ENCODE data around the gene SHISA9.
"Not testable (repeated sequence)": the region's sequence is repeated elsewhere in the genome, so short reads cannot be mapped to it uniquely, and the experiment has no call there.

SHISA9 gene

DNA sequence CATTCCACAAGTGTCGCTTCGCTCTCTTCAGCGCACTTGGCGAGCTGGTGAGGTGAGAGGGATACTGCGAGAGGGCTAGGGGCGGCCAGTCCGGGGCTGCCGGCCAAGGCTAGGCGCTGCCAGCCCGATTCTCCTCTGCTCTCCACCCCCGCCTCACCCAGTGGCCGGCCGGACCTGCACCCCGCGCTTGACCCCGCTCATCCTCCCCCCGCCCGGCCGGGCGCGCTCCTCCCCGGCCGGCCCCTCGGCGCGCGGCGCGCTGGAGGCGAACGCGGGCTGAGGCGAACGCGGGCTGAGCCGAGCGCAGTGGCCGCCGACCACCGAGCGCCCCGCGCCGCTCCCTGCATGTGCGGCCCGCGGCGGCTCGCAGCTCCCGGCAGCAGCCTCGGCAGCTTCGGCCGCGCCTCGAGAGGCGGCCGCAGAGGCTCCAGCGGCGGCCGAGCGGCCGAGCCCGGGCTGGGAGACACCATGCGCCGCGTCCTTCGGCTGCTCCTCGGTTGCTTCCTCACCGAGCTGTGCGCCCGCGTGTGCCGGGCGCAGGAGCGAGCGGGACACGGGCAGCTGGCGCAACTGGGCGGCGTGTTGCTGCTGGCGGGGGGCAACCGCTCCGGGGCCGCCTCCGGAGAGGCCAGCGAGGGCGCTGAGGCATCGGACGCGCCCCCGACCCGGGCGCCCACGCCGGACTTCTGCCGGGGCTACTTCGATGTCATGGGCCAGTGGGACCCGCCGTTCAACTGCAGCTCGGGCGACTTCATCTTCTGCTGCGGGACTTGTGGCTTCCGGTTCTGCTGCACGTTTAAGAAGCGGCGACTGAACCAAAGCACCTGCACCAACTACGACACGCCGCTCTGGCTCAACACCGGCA is at the start of gene SHISA9:
SHISA9 (plus strand) TSS at position 2 of the 865 bp plus-strand sequence.
- DNase-seq, result no peak

DNA sequence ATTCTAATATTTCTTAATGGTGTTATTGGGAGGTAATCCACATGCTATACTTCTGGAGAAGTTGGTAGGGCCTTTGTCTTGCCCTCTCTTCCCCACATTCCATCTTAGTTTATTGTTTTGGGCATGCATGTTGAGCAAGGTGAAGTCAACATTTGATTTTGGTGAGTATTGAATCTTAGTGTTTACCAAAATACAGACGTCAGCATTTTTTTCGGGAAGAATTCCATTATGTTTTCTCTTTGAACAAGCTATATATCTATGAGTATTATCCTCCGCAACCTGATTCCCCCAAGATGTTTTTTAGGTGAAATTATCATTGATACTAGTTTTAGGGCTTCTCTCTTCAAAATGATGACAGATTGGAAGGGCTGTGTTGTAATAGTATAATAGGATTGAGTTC is 47.4 kb upstream of the SHISA9 start:
- no peak for DNase-seq

DNA sequence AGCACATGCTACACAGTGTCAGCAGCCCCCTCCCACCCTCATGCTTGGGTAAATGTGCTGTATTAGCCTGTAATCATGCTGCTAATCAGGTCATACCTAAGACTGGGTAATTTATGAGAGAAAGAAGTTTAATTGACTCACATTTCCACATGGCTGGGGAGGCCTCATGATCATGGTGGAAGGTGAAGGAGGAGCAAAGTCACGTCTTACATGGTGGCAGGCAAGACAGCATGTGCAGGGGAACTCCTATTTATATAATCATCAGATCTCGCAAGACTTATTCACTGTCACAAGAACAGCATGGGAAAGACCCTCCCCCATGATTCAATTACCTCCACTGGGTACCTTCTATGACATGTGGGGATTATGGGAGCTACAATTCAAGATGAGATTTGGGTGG is 44.0 kb upstream of the SHISA9 start:
- not testable (repeated sequence) for DNase-seq

DNA sequence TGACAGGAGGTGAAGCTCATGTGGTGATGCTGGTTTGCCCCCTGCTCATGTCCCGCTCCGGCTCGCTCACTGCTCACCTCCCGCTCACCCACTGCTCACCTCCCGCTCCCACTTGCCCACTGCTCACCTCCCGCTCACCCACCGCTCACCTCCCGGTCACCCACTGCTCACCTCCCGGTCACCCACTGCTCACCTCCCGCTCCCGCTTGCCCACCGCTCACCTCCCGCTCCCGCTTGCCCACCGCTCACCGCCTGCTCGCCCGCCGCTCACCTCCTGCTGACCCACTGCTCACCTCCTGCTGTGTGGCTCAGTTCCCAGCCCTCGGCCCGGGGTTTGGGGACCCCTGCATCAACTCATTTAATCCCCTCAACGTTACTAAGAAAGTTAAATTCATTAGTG is 39.1 kb upstream of the SHISA9 start:
- DNase-seq, result no peak

DNA sequence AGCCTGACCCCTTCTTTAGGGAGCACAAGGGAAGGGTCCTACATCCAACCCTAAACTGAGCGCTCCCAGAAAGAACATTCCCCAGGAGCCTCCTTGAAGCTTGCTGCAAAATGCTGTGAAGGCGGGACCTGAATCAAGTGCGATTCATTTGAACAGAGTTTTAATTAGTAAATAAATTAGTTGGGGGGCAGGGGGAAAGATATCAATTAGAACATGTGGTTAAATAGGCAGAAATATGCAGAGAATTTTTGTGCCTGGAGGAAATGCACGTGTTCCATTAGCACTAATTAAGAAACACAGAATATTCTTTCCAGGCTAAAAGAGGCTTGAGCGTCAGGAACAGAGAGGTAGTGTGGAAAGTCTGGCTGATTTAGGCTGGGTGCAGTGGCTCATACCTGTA is 38.5 kb upstream of the SHISA9 start:
- no peak for DNase-seq

DNA sequence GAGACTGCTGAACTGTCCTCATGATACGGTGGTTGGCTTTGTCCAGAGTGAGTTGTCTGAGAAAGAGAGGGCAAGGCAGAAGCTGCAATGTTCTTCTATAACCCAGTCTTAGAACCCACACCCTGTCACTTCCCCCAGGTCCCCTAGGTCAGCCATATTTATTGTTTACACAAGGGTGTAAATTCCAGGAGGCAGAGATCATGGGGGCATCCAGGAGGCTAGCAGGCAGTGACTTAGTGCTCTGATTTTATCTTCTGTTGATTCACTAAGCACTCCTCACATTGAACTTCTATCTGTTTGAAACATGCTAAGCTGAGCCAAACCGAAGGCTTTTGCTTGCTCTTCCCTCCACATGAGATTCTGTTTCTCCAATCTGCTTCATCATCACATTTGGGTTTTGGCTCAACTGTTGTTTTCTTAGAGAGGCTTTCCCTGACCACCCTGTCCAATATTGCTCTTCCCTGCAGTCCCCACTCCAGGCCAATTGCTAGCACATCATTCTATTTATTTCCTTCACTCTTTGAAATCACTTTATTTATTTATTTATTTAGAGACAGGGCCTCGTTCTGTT is 34.3 kb upstream of the SHISA9 start:
- no peak for DNase-seq

DNA sequence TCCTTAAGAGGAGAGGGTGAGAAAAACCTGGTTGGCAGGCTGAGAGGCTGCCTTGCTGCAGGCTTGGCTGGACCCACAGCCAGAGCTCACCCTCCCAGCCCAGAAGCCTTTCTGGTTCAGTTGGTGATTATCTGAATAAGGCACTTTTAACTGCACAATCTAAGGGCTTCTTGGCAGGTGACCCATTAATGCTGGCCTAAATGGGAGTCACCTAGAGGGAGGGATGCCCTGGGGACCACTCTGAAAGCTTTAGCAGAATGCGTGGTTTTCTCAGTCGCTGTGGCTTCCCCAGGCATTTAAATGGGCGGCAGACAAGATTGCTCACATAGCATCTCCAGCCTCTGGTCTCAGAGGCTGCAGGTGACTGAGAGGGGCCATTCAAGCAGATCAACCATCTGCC is 33.2 kb upstream of the SHISA9 start:
- DNase-seq, result no peak

DNA sequence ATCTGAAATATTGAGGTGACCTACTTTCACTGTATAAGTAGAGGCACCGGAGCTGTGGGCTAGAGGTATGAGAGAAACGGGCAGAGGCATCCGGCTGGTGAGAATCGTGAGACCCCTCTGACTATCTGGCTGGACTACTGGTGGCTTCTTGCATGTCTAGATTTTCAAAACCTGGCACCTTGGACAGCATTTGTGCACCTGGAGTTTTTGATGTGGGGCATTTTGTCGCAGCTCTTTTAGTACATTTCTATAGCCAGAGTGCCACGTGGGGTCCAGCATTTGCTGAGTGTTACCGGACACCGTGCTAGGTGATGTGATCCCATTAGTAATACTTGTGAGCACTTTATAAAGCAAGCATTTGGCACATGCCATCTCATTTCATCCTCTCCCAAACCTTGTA is 32.6 kb upstream of the SHISA9 start:
- no peak for DNase-seq

DNA sequence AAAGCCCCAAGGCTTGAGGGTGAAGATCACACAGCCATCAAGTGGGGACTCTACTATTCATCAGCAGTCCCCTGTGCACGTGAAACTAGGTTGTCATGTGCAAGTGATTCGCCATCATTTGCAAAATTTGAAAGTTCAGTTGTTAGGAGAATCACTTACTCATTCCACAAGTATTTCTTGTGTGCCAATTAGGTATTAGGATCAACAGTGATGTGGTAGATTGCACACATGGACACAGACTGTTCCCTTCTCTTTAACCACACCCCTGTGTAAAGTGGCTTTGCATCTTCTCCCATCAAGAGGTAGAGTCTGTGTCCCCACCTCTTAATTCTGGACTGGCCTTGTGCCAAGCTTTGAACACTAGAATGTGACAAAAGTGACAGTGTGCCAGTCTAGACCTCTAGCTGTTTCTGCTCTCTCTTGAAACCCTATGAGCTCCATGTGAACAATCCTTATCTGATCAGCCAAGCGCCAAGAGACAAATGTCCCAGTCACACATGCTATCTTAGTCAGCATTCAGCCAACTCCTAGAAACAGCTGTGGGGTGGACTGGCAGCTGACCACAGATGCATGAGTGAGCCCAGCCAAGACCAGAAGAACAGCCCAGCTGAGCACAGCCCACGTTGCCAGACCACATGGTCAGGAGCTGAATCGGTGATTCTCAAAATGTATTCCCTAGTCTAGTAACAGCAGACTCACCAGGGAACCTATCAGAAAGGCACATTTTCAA is 31.5 kb upstream of the SHISA9 start:
- no peak for DNase-seq

DNA sequence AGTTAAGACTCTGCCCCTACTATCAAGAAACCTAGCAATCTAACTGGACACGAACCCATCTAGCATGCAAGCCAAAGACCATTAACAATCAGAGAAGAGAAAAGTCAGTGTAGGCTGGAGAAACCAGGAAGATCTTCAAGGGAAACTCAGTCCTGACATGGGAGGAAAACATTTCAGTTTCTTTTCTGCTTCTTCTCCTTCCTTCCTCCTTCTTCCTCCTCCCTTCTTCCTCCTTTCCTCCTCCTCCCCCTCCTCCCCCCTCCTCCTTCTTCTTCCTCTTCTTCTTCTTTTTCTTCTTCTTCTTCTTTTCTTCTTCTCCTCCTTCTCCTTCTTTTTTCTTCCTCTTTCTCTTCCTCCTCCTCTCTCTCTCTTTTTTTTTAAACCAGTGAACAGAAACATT is 29.6 kb upstream of the SHISA9 start:
- no peak for DNase-seq

DNA sequence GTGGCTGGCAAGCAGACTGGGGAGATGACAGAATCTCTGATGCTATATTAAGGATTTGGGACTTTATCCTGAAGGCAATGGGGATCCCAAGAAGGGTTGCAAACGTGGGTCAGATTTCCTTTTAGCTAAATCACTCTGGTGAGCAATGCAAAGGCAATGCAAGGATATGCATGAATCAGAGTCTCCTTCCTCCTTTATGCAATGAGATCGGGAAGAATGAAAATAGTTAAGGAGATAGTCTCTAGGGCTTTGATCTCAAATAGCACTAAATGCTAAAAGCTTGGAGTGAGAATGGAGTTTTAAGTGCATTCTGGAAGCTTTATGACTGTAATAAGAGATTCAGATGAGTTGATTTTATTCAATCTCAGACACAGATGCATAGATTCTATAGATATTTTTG is 27.2 kb upstream of the SHISA9 start:
- no peak for DNase-seq

DNA sequence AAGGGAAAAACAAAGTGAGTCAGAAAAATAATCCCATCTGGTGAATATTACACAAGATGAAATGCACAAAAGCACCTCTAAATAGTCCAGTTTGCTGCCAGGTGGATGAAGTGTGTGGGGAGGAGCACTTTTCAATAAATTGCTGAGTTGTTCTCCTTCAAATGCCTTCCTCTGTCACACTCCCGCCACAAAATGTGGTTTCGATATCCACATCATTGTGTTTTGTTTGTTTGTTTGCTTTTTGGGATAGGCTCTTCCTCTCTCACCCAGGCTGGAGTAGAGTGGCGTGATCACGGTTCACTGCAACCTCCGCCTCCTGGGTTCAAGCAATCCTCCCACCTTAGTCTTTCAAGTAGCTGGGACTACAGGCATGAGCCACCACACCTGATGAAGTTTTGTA is 24.6 kb upstream of the SHISA9 start:
- no peak for DNase-seq

DNA sequence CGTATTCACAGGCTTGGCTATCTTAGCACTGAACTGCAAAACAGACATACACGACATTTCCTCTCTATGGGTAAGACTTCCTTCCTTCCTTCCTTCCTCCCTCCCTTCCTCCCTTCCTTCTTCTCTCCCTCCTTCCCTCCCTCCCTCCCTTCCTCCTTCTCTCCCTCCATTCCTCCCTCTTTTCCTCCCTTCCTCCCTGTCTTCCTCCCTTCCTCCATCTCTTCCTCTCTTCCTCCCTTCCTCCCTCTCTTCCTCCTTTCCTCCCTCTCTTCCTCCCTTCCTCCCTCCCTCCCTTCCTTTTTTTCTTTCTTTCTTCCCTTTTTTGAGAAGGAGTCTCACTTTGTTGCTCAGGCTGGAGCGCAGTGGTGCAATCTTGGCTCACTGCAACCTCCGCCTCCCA is 22.4 kb upstream of the SHISA9 start:
- no peak for DNase-seq

DNA sequence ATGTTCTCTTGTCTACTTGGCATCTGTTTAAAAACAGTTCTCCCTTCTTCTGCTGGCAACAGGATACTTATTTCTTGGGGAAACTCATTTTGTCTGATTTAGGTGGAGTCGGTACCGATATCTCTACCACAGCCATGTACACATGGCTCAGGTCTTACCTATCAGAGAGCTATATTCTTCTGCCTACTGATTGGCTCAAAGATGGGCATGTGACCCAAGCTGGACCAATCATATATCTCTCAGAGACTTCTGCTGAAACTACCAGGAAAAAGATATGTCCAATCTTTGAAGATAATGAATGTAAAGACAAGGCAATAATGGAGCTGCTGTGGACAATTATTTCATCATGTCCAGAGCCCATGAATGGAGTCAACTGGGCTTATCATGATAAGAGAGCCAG is 21.6 kb upstream of the SHISA9 start:
- DNase-seq, result no peak

DNA sequence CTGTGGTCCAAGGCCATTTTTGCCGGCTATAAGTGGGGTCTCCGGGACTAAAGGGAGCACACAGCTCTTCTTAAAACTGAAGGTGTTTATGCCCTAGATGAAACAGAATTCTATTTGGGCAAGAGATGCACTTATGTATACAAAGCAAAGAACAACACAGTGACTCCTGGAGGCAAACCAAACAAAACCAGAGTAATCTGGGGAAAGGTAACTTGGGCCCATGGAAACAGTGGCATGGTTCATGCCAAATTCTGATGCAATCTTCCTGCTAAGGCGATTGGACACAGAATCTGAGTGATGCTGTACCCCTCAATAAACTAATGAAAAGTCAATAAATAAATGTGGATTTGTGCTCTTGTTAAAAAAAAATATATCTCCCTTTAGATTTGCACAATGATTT is 20.2 kb upstream of the SHISA9 start:
- DNase-seq, result no peak

DNA sequence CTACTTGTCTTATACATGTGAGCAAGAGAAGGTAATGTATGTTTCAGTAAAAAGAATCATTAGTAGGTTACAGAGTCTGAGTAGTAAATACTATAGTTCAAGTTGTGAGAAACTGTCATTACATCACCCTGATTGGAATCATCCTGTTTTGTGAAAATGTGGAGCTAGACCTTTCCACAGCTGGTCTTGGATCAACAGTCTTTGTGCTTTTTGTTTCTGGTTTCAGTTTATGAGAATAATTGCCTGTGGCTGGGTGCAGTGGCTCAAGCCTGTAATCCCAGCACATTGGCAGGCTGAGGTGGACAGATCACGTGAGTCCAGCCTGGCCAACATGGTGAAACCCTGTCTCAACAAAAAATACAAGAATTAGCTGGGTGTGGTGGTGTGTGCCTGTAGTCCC is 19.7 kb upstream of the SHISA9 start:
- no peak for DNase-seq

DNA sequence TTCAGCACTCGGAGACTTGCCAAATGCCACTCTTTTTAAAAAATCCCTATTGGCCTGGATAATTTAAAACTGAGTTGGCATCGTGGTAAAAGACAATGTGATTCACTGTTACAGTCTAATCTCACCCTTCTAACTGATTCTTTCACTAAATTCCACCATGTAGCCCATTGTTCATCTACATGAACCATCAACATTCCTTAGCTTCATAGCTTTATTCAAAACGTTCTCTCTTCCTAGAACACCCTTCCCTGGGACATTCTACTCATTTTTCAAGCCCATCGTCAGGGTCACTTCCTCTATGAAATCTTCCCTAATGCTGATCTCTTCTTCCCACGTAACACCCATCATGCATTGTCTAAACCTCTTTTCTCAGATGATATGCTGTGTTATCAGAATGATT is 15.7 kb upstream of the SHISA9 start:
- DNase-seq, result no peak

DNA sequence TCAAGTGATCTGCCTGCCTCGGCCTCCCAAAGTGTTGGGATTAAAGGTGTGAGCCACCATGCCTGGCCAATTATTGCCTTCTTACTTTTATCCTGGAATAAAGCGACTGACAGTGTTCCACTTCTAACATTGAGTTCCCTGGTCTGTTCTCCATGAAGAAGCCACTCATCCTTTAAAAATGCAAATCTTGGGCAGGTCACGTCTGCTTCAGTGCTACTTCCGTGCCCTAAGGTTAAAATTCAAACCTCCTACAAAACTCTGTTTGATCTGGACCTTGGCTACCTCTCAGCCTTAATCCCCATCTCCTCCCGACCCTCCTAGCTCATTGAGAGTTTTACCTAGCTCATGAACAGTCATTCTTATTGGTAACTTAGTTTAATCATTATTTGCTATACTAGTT is 9.6 kb upstream of the SHISA9 start:
- no peak for DNase-seq

DNA sequence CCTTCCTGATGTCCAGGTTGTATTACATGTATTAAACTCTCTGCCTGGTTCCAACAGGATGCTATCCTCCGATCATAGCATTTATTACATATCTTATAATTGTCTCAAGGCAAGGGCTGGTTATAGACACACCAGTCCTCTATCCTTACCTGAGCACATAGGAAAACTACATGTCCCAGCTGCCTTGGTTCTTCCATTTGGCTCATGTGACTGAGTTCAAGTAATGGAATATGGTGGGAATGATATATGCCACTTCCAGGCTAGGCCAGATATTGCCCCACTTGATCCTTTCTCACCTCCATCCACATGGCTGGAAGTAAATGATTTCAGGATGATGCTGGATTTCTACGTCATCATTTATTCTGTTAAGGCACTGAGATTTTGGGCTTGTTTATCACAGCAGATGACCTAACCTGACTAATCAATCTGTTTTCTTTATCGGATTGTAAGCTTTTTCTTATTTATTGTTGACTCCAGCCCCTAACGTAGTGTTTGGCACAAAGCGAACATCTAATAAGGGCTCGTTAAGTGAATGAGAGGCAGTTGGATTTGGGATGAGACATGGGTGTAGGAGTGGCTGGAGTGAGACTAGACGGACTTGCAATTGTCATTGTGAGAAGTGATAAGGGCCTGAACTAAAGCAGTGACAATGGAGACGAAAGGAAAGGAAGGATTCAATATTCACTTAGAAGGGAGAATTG is 8.2 kb upstream of the SHISA9 start:
- no peak for DNase-seq

DNA sequence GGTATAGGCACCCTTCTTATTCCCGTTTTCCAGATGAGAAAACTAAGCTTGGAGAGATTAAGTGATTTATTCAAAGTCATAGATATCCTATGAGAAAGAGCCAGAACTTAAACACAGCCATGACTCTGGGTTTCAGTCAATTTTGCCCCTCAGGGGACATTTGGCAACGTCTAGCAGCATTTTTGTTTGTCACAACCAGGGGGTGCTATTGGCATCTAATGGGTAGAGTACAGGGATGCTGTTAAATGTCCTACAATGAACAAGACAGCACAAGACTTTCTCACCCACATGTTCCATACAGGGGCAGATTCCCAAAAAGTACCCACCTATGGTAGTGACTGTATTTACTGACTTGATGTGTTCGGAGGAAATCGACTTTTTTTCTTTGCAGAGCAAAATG is 4.8 kb upstream of the SHISA9 start:
- no peak for DNase-seq

DNA sequence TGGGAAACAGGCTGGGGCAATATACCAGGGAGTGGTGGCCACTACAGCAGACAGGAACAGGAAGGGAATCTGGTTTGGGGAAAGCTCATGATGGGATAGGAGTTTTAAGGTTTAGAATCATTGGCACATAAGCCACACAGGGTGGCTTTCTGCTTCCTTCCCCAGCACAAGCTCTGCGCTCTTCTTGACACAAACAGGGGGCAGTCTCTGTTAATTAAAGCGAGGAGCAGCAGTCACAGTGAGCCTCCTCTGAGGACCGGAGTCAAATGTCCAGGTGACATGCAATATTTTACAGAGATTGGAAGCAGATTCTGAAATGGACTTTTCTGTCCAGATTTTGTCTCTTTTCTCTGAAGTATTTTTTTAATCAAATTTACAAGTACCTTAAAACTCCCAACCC is 2.8 kb upstream of the SHISA9 start:
- no peak for DNase-seq

DNA sequence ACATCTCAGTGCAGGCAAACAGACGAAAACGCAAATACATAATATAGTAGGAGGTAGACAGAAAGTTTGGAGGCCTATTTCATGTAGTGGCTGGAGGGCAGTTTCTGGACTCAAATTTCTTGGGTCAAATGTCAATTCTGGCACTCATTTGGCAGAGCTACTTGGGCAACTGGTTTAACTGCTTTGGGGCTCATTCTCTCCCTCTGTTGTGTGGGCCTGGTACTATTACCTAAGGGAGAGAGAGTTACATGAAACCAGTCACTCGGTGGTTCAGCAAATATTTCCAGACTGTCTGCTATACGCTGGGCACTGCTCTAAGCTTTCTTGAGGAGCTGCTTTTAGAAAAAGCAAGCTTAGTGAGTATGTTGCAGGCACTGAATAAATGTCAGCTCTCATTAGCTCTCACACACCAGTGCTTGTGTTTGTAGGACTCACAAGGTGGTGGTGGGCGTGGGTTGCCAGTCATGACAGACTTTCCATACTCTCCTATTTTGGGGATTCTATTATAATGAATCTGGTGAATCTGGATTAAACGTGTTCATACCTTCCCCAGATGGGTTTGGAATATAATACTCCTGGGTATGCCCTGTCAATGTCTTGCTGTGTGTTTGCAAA is 1.8 kb upstream of the SHISA9 start:
- DNase-seq, result no peak

DNA sequence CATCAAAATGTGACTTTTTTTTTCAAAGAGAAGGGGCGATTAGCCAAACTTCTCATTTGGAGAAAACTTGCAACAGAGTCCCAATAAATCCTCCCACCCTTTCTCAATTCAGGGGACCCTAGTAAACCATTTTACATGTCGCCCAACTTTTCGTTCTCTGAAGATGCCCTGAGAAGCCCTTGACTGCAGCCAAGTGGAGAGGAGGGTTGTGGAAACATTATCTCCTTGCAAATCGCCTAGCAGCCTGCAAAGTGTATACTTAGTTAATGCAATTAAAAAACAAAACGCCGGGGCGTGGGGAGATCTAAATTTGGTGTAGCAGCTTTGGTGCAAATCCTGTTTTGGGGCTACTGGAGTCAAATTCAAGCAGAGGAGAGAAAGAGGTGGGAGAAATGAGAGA is 1.2 kb upstream of the SHISA9 start:
- DNase-seq, result no peak
